ENCODE measurements around the gene GNS.
"Not testable (repeated sequence)": the region's sequence is repeated elsewhere in the genome, so short reads cannot be mapped to it uniquely, and the experiment has no call there.

Gene GNS

DNA sequence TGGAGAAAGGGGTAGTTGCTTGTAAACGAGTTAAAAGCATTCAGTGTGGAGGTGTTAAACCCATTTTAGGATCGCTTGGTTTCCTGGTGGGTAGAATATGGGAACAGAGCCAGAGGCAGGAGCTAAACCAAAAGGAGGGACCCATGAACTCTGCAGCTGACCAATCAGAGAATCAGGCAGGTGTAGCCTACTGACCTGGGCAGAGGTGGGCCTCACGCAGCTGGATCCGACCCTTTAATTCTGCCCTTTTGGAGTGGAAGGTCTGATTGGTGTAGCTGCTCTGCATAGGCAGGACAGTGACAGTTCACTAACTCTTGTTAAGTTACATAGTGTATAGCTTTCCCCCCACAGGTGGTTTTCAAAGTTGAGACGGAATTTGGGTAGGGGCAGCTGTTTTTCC, 63.7 kb downstream of the GNS start:
- no peak for DNase-seq (ENCODE audit: low read depth)

DNA sequence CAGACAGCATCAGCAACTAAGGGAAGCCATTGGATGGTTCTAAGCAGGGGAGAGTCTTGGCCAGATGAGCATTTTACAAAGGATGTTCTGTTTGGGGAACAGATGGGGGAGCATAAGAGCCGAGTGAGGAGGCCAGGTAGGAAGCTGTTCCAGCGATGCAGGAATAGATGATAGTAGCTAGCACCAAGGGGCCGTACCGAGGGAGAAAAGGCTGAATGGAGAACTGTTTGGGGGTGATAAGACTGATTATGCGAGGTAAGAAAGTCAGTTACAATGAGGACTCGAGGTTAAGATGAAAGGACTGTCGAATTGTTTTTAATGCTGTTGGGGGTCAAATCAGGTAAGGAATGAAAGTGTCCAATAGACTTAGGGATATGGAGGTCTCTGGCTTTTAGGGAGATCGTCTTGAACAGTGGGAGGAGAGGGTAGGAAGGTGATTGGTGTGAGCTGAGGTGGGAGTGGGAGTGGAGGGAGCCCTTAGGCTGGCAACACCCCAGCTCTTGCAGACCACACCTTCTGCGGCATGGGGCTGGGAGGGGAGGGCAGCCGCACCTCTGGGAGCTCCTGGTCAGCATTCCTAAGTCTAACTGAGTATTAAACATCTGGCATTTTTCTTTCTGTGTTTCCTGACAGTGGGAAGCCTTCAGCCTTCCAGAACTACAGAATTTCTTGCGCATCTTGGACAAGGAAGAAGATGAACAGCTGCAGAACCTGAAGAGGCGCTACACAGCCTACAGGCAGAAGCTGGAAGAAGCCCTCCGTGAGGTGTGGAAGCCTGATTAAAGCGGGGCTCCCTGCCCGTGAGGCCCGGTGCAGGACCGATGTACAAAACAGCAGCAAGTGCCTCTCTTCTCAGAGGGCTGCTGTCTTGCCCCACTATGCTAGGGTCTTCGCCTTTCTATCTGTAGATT, 64.8 kb downstream of the GNS start:
- no peak for DNase-seq (ENCODE audit: low read depth)

DNA sequence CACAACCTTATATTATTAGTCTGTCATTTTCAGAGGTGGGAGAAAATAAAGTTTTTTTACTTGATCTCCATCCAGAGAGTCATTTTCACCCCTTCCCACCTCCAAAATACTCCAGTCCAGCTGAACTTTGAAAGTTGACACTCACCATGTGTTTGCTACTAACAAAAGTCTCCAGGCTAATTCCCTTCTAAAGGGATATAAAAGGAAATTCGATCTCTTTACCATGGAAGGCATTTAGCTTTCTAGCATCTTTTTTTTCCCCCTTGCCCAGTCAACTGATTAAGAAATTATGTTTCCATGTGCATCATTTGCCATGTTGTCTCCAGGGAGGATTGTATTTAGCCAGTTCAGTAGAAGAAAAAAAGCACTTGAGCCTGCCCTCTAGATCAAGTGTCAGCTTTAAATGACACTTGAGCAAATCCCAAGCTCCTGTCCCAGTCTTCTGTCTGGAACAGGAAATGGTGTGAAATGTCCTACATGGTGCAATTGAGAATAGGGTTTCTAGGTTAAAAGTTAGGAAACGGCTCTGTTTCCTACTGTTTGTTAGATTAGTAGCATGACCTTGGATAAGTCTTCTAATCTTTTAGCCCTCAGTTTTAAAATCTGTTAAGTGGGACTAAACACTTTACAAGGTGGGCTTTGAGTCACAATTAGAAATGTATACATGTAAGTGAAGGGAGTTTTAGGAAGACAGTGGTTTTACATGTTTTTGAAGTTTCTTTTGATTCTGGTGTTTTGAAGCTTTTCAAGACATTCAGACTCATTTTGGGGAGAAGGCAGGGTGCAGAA, 67.2 kb downstream of the GNS start:
- DNase-seq (ENCODE audit: low read depth), result no peak

DNA sequence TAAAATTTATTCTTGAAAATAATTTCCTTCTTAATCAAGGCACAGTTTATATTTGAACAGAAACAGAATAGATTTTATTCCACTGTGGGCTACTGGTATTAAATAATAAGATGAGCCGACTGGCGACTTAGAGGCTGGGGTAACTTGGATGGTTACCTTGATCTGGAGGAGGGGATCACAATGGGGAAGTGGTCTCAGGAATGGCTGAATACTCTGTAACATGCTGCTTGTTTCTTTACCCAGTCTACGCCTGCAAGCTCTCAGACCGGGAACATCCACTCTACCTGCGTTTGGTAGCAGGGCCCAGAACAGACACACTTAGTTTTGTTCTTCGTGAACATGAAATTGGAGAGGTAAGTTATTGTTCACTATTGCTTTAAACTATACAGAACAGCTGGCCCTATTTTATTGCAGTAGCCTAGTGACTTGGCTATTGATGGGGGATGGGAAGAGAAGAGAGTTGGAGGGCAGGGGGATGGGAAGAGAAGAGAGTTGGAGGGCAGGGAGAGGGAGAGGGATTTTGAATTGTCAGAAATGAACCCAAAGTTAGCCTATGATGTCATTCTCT, 67.9 kb downstream of the GNS start:
- DNase-seq (ENCODE audit: low read depth), result no peak

DNA sequence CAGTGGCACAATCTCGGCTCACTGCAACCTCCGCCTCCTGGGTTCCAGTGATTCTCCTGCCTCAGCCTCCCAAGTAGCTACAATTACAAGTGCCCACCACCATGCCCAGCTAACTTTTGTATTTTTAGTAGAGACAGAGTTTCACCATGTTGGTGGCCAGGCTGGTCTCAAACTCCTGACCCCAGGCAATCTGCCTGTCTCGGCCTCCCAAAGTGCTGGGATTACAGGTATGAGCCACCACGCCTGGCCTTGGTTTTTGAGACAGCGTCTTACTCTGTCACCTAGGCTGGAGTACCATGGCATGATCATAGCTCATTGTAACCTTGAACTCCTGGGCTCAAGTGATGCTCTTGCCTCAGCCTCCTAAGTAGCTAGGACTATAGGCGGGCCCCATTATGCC, 69.0 kb downstream of the GNS start:
- not testable (repeated sequence) for DNase-seq (ENCODE audit: low read depth)

DNA sequence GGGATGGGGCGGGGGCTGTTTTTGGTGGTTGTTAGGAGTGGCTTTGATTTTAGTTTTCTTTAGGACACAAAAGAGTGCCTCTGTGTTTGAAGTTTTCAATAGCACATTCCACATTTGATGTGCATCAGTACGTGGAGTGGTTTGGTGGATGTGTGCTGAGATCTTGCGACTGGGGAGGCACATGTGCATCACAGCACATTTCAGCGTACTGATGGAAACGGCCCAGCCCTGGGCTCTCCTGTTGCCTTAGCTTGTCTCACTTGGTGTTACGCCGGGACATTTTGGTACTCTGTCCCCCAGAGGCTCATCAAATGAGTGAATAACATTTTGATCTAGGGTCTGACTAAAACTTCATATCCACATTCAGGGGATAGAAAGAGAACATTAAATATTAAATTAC, 70.5 kb downstream of the GNS start:
- no peak for DNase-seq (ENCODE audit: low read depth)

DNA sequence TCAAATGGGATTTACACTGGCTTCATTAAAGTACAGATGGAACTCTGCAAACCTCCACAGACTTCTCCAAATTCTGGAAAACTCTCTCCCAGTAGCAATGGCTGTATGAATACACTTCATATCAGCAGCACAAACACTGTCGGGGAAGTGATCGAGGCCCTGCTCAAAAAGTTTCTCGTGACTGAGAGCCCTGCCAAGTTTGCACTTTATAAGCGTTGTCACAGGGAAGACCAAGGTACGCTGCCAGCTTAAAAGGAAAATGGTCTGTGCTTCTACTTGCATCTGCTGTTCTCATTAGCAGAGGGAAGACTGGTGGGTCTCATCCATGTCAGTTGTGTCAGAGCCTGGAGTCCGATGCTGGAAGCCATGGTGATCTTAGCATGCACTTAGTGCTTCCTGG, 71.0 kb downstream of the GNS start:
- no peak for DNase-seq (ENCODE audit: low read depth)

DNA sequence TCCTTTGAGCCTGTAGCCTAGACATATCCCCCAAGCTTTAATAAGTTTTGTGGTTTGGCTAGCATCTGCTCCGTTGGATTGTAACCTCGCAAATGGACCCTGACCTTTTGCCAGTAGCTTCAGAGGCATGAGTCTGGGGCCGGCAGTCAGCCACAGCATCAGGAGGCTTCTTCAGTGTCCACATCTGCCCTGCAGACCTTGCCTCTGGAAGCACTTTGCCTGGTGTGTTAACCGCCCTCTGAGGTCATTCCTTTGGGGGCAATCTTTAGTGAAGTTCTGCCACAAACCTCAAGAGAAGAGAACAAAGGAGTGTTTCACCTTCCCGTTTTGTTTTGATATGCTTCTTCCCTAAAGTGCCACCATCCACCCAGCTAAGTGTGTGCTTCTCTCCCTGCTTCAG, 71.4 kb downstream of the GNS start:
- no peak for DNase-seq (ENCODE audit: low read depth)

DNA sequence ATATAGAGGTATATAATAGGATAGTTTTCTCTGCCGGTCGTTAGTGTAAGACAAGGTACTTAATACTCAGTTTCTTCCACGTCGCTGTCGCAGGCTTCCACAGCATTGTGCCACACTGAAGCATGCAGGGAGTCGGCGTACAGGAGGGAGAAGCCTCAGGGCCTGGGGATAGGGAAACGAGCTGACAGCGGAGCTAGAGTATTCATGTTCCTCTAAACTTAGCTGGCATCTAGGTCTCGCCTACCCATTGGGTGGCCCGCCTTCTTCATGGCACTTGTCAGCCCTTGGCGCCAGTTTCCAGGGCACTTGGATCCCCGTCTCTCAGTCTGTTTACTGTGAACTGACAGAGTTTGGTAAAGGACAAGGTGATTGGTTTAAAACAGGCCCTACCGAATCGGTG, 73.6 kb downstream of the GNS start:
- DNase-seq (ENCODE audit: low read depth), result no peak

DNA sequence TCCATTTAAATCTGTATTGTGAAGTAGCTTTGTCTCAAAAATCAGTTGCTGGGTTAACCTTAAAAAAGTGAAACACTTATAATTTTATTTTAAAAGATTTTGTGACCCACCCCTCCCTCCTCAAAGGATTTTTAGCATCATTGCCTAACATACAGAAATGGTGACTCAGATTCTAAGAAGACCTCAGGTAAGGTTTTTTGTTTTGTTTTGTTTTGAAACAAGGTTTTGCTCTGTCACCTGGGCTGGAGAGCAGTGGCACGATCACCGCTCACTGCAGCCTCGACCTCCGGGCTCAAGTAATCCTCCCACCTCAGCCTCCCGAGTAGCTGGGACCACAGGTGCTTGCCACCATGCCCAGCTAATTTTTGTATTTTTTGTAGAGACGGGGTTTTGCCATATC, 74.2 kb downstream of the GNS start:
- DNase-seq (ENCODE audit: low read depth), result no peak

DNA sequence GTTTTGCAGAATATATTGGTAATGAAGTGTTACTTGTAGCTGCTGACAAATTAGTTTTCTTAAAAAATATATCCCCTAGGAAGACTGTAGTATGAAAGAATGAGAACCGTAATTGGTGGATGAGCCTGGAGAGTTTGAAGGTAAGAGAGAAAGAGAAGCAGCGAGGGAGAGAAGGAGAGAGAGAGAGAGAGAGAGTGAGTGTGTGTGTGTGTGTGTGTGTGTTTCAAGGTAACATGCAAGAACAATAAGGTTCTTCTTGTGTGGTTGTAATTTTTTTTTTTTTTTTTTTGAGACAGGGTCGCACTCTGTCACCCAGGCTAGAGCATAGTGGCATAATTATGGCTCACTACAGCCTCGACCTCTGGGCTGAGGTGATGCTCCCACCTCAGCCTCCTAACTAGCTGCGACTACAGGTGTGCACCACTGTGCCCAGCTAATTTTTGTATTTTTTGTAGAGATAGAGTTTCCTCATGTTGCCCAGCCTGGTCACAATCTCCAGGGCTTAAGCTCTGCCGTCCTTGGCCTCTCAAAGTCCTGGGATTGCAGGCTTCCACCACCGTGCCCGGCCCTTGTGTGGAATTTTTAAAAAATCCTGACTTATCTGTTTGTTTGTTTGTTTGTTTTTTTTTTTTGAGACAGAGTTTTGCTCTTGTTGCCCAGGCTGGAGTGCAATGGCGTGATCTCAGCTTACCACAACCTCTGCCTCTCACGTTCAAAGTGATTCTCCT, 75.2 kb downstream of the GNS start:
- DNase-seq (ENCODE audit: low read depth), result no peak

DNA sequence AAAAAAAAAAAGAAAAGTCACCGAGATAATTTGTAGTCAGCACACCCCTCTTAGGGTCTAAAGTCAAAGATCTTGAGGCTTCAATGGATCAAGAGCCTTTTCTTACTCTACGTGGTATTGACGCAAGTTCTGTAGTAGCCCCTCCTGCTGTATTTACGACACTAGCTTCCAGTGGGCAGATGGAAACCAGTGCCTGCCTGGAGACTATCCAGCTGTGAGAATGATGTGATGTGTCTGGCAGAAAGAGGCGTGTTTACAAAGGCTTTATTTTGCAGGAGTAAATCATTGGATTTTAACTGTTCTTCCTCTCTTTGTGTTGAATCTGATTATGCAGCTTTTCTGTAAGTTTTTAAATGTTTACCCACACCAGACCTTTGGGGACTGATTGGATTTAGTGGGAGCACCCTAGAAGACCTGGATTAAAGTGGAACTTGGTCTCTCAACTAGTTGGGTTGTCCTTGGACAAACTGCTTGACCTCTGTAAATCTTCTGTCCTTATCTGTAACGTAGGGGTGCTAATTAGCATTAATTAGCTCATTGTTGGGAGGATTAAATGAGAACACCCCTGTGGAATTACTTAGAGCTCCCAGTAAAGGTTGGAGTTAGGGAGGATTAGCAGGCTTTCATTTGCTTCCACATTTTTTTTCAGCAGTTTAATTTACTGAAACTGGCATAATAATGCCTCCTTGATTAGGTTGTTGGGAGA, 76.5 kb downstream of the GNS start:
- DNase-seq (ENCODE audit: low read depth), result no peak

DNA sequence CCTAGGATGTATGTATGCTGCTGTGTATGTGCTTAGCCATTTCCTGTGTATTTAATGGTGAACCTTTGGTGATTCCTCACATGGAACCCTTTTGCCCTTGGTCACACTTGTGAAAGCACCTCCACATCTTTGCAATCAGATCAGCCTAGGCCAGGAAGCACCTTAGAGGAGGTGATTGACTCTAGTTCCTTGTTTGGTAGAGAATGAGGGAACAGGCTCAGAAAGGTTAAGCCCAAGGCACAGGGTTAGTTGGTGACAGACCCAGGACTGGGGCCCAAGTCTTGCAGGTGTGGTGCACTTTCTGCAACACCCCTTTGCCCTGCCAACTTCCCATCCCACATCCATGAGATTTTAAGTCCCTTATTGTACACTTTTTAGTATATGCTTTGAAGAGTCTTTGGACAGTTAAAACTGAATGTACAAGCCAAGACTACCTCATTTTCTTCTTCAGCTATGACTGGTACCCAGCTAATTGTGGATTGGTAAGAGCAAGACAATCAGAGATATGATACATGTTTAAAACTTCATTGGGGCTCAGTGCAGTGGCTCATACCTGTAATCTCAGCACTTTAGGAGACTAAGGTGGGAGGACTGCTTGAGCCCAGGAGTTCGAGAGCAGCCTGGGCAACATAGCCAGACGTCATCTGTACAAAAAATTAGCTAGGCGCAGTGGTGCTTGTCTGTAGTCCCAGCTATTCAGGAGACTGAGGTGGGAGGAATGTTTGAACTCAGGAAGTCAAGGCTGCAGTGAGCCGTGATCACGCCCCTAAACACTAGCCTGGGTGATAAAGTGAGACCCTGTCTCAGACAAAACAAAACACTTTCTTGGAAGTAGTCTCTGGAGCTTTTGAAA, 77.8 kb downstream of the GNS start:
- no peak for DNase-seq (ENCODE audit: low read depth)

DNA sequence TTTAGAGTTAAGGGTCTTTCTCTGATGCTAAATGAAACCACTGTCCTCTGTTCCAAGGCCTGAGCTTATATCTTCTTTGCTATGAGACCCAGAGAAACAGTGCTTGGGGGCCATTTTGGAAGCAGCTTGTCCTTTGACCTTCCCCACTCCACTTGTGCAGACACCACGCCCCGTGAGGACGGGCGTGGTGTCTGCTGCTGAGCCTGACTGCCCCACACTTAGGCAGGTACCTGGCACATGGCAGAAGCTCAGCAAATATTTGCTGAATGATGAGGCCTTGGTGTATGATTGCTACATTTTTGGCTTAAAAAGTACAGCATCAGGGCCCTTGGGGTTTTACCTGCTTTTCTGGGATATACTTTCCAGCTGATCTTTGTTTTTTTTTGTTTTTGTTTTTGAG, 79.0 kb downstream of the GNS start:
- DNase-seq (ENCODE audit: low read depth), result no peak

DNA sequence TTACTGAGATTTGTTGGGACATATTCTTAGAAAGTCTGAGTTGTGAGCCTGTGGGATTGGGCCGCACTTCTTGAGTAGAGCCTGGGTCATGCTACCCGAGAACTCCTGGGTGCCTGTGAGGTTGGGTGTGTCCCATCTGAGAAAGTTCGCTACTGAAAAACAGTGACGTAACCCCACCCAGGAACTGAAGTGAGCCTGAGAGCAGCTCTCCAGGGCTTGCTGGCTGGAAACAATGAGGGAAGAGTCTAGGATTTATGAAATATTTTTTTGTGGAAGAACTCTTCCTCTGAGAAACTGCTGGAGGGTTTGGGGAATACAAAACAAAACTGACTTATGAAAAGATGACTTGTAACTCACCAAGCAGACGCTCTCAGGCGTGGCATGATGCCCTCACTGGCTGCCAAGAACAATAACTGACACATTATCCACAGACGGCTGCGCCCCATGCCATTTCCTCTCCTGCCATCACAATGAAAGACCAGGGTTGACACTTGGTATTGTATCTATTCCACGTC, 79.7 kb downstream of the GNS start:
- DNase-seq (ENCODE audit: low read depth), result peak; percentile 80

DNA sequence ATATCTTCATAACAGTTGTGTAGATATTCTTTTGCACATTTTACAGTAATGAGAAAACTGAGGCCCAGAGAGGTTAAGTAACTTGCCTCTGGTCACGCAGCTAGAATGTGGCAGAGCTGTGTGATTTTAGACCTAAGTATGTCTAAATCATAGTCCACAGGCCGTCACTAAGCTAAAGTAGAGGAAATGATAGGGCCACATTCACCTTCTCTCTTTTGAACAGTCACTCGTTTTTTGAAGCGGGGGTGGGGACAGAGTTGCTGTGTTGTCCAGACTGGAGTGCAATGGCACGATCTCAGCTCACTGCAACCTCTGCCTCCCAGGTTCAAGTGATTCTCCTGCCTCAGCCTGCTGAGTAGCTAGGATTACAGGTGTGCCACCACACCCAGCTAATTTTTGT, 80.4 kb downstream of the GNS start:
- DNase-seq (ENCODE audit: low read depth), result no peak

DNA sequence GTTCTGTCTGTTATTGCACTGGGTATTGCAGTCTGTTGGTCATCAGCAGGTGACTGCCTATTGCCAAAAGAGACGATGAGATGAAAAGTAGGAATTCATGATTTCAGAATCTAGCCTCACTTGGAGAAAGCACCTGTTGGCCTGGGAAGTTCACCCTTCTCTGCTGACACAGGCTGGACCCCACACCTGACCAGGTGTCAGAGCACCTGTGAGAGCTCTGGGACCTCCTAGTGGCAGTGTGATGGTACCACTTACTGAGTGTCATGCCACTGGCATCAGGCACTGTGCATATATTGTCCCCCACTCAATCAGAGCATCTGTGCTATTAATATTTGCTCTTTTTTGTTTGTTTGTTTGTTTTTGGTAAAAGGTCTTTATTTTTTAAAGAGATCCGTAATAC, 81.0 kb downstream of the GNS start:
- no peak for DNase-seq (ENCODE audit: low read depth)

DNA sequence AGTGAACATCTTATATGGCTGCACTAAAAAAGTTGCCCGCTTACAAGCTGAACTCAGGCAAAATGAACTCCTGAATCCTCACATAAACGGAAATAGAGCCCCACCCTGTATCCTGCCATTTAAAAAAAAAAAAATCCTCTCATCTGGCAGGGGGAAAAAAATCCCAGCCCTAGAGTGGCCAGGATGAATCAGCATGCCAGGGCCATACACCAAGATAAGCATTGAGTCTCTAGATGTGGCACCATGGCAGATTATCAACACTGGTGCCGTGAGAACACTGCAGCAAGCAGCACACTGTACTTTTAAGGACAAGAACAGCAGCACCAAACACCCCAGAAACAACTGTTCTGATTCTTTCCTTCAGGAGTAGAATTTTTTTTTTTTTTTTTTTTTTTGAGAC, 83.4 kb downstream of the GNS start:
- DNase-seq (ENCODE audit: low read depth), result peak; percentile 42

DNA sequence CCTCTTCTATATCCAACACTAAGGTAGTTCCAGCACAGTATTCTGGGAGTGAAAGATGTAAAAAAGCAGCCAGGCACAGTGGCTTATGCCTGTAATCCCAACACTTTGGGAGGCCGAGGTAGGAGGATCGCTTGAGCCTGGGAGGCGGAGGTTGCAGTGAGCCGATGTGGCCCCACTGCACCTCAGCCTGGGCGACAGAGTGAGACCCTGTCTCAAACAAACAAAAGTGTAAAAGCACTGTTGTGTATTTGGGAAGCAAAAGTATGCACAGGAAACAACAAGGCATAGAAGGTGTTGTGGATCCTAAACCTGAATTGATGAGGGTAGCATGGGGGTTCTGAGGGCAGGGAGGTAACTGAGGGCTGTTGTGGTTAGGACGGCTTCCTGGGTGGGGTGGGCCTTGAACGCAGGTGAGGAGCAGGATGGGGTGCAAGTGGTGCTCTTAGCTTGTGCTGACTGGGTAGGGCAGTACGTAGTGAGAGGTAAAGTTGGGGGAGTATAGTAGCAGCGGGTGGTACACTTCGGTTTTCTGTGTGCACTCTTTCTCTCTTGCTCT, 84.8 kb downstream of the GNS start:
- no peak for DNase-seq (ENCODE audit: low read depth)

DNA sequence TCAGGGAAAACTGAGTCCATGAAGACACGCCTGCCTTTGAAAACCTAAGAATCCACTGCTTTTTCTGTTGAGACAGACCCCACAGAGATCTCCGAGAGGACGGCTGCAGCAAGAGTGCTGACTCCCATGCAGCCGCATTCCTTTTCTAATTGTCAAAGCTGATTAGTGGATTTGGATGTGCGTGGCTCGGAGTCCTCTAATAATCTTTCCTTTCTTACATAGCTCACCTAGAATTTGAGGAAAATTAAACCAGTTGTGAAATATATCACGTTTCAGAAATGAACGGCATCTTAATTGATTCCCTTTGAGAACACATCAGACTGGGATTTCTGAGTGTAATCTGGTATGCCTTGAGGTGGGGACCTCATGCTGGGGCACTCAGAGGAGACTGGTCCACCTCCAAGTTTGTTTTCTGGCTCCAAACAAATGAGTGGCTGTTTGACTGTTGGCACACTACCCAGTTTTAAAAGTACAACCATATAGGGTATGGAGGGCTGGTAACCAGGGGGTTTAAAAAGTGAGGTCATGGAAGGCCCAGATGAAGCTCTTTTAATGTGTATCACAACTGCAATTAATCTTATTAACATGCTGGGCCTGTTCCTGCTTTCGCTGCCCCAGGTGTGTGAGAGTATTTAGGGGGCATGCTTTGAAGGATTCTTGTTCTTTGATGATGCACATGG, 85.6 kb downstream of the GNS start:
- no peak for DNase-seq (ENCODE audit: low read depth)
